GM18520 (cell line): ENCODE measurements around the gene TLCD4.
"Not testable (repeated sequence)": the region's sequence is repeated elsewhere in the genome, so short reads cannot be mapped to it uniquely, and the experiment has no call there.

Source experiments
- ATAC-seq: cut with Tn5 transposase; IDR thresholded peaks from one replicate; pipeline ENCODE4 v1.9.1; 2021; ENCODE audit not compliant: unreplicated experiment

TLCD4 gene, protein sequence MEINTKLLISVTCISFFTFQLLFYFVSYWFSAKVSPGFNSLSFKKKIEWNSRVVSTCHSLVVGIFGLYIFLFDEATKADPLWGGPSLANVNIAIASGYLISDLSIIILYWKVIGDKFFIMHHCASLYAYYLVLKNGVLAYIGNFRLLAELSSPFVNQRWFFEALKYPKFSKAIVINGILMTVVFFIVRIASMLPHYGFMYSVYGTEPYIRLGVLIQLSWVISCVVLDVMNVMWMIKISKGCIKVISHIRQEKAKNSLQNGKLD

DNA sequence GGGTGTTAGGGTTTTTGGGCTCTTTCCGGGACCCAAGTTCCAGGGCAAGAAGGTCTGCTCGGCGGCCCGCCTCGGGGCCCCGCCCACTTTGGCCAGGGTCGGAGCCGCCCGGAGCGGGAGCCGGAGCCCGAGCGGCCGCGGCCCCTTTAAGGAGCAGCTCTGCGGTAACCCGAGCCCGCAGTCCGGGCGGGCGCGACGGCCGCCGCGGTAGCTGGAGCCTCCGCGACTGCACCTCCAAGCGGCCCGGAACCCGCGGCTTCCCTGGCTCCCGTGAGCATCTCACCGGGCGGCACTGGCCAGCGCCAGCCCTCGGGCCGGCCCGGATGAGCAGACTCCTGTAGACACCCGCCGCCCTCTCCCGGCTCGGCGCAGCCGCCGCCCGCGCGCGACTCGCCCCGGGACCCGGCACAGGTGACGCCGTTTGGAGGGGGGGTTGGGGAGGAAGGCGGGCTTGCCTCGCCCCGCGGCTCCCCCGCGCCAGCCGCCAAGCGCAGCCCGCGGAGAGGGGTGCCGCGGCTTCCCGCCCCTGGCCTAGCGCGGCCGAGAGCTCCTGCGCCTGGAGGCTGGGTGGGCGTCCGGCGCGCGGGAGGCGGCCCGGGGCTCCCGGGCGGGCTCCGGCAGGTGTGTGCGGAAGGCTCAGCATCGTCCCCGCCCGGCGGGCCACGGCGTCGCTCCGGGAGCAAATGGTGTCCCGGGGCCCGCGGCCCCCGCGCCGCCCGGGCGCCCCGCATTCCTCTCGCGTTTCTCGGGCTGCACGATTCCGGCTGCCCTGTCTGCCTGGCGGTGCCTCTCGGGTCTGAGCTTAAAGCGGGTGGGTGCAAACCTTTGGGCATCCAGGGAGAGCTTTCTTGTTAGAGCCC lies at the start of gene TLCD4:
Gene TLCD4 (plus strand): TSS at position 149 of the 860 bp plus-strand sequence. CDS start 26,547 bp downstream, outside the sequence.
- ATAC-seq: no peak

DNA sequence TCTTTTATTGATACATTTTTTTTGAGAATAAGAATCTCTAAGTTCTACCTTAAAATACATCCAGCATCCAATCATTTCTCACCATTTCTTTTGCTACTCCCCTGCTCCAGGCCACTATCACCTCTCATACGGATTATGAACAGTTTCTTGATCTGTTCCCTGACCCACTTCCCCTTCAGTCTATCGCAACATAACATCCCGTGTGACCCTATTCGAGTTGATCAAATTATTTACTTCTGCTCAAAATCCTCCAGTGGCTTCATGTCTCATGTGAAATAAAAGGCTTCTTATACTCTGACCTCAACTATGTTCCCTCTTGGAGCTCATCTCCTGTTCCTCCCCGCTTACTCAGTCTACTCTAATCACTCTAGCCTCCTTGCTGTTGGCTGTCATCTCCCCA lies 49.6 kb upstream of the TLCD4 start:
- ATAC-seq: no peak

DNA sequence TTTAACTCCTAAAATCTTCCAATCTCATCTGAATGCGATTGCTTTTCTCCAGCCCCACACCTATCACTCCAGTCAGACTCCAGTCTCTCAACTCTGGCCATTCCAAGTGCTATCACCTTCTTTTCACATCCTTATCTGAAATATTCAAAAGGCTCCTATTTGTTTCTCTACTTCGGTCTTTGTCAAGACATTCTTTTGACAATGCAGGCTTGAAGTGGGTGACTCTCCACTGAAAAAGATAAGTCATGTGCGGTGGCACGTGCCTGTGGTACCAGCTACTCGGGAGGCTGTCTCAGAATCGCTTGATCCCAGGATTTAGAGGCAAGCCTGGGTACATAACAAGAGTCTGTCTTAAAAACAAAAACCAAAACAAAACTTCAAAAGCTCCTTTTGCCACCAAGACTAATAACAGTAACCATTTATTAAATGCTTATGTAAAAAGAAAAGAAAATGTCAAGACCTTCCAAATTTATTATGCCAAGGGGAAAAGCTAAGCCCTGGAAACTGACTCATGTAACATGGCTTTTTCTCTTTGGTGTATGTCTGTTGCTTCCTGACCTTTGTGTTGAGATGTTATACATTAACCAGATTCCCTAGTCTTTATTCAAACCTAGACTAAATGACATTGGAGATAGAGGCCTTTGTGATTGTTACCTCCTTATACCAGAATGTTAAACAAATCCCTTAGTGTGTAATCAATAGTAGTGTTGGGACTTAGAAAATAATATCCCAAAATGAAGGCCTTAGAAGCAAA lies 48.0 kb upstream of the TLCD4 start:
- no peak for ATAC-seq

DNA sequence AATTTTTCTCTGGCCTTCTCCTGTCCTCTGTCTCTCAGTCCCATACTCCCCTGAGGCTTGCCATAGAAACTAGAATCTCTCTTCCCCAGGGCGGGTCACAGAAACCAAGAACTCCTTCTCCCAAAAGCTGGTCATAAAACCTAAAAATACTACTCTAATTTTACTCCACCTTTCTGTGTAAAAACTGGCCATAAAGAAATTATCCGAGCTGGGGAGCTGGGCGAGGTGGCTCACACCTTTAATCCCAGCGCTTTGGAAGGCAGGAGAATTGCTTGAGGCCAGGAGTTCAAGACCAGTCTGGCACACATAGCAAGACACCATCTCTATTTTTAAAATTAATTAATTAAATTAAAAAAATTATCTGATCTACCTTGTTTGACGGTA lies 47.5 kb upstream of the TLCD4 start:
- ATAC-seq: no peak

DNA sequence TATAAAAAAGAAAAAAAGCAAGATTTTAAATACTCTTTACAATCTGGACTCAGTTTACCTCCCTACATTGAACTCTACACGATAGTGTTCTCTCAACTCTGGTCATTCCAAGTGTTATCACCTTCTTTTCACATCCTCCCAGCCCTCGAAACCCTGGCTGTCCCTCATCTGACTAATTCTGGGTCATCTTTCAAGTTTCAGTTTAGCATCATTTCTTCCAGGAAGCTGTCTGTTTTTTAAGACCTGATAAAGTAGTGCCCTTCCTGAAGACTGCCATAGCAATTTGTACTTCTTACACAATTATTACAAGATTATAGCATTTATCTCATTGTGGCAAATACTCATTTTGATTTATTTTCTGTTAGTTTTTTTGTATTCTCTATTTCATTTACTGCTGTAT lies 45.6 kb upstream of the TLCD4 start:
- no peak for ATAC-seq

DNA sequence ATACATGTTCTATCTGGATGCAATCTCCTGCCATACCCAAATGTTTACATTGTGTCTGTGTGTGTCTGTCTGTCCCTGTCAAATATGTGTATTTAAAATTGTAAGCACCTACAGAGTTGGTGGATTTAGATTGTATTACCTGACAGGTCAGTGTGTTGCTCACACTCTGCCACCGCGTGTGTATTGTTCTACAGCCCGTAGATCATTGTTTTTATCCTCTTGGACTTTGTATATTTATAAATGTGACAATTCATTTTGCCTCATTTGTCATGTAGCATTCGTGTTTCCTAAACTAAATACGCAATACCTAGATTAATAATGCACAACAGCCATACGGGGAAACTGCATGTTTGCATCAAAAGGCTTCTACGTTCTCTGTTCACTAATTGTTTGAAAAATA lies 45.0 kb upstream of the TLCD4 start:
- ATAC-seq: no peak

DNA sequence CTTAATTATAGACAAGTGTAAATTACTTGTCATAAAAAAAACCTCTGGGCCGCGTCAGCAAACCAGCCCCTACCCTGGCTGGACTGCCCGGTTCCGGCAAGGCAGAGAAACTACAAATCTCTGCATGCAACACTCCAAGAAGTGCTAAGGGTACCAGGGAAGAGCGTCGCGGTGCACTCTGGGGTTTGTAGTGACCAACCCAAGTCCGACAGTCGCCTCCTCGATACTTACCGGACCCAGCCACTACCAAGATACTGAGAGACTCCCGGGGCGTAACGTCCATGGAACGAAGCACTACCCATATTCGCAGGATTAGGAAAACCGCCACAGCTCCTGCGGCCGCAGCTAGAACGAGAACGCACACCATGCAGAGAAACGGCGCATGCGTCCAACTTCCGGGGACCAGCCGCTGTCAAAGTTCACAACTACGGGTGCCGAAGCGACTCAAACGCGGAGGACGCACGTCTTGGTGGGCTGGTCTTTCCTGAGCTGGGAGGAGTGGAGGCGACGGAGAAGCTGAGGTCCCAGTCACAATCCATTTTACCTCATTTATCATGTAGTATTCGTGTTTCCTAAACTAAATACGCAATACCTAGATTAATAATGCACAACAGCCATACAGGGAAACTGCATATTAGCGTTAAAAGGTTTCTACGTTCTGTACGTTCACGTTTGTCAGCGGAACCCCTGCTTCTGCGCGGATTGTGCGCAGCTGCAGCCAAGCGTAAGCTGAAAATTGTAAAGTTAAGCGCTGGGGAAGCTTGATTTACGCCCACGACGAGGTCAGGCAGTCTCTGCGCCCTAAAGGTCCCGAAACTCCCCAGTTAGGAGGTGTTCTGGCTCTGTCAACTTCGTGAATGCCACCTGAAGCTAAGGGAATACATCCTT lies 44.4 kb upstream of the TLCD4 start, which contains the start of gene ALG14:
Gene ALG14 (minus strand): TSS at position 420 of the 888 bp plus-strand sequence. CDS start 53 bp downstream, at position 367.
- peak; percentile 96 for ATAC-seq

DNA sequence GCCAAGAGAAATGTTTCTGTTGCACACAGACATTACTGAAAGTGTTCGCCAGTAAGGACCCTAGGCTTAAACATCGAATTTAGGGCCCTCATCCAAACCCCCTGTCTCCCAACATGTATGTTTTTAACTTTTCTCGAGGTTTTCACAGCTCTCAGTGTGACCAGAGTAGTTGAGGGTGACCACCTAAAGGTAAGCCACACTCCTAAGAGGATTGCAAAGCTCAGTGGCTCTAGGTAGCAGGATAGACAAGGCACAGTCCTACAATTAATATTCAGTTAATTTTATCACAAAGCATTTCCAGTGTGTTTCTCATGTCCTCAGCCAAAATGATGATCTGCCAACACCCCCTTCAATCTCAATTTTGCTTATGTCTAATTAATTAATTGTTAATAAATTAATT lies 43.7 kb upstream of the TLCD4 start:
- ATAC-seq: no peak

DNA sequence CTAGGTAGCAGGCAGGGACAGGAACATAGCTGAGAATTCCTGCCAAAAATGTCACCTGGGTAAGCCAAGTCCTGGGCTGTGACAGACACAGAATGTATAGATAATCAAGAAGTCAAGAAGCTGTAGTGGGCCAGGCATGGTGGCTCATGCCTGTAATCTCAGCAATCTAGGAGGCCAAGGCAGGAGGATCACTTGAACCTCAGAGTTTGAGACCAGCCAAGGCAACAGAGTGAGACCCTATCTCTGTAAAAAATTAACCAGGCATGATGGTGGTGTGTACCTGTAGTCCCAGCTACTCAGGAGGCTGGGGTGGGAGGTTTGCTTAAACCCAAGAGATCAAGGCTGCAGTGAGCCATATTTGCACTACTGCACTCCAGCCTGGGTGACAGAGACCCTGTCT lies 41.1 kb upstream of the TLCD4 start:
- no peak for ATAC-seq

DNA sequence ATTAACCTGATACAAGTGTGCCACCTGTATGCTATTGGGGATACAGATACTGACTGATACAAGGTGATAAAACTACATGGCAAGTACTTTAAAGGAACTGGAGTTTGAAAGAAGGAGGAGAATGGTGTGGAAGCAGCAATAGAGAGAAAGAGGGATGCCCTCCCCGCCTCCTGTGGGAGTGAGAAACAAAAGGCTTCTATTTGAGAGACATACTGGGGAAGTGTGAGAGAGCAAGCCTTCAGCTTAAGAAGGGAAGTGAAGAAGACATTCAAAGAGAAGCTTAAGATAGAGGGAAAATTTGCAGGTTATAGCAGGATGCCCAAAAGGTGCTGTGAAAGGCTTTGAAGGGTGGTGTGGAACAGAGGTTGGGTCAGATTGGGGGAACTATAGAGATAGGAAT lies 36.7 kb upstream of the TLCD4 start:
- no peak for ATAC-seq

DNA sequence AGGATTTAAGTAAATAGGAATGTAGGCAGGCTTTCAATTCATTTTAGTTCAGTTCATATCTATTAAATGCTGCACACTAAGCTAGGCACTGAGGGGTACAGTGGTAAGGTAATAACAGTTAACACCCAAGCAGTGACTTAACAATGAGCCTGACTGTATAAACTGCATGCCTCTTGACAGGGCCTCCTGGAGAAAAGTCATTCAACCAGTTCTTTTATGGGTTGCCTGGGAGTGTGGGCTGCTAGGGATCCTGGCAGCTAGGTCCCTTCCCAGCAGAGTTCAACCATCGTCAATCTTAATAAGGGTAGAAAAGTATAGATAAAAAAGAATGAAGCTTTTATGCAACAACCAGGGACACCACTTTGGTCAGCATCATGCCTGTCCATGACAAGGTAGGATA lies 36.3 kb upstream of the TLCD4 start:
- no peak for ATAC-seq

DNA sequence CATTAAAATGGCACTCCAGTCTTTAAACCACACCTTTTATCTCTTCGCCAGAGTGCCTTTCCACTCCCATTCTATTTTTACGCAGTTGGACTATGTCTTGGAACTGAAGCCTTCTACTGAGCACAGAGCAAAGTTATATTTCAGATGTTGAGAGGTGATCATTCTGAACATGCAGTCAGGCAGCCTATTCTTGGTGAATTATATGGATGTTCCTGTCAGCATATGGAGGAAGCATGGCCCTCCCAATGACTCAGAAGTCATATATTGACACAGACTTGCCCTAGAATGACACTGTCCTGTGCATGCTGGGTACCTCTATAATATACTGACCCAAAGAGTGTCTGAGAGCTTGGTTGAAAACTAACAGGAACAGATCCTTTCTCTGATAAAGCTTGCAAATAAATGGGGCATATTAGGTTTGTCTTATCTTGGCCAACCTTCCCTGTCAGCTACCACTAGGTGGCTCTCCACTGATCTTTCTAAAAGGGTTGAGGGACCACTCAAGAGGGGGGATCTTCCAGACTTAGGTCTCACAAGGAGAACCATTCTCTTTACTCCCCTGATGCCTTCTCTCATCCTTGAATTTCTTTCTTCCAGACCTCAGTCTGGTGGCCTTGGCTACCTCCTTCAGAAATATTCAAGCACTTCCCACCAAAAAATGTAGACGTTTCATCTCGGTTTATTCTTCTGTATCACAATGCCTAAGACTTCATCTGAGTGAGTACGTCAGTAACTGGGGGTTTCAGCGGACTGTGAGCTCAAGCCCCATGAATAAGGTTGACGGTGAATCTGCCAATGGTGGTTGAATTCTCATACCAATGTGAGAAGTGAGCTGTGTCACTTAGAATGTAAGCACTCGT lies 32.6 kb upstream of the TLCD4 start:
- peak; percentile 51 for ATAC-seq

DNA sequence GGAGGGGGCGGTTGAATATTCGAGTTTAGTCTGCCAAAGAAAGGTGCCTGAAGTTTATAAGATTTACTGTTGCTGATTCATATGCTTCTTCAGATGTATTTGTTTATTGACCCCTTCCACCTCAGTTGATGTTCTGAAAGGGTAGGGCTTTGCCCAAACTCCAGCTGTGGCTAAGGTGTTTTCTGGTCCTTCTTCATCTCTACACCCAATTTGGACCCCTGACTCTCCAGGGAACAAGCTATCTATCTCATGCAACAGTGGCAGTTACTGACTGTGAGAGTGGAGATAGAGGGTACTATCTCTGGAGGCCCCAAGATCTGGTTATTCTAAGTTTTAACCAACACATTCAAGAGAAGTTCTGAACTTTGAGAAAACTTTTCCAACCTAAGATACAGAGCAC lies 31.8 kb upstream of the TLCD4 start:
- ATAC-seq: no peak

DNA sequence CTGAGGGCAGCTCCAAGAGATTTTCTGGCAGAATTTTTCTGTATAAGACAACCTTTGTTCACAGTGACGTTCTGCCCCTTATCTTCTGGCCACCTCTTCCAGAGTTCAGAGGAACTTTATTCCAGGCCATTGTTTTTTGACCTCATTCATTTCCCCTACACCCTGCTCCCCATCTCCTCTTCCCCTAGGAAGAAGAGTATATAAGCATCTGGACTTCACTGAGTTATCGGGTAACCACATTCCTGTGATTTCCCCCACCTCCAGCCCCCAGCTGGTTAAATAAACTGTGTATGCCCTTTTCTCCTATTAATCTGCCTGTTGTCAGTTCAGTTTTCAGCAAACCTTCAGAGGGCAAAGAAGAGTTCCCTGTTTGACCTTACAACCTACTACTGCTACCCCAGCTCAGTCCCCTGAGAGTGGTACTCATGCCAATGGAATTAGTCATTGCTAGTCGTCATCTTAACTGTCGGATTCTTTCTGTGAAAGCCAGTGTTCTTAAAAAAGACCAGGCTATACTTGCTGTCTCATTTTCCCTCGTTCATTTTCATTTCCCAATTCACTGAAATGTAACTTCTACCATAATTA lies 30.1 kb upstream of the TLCD4 start:
- peak; percentile 75 for ATAC-seq

DNA sequence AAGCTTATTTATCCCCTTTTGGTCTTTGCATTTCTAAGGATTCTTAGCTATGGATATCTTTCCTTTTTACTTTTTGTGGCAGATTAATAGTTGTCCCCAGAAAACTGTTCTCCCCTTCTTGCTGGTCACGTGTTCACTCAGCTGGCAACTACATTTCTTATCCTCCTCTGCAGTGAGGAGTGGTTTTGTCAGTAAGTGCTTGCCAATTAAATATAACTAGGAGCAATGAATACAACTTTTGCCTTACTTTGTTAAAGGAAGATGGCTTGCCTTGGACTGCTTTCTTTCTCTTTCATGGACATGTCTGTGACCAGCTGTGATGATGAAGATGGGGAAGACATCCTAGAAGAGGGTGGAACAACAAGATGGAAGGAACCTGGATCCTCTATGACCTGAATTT lies 28.9 kb upstream of the TLCD4 start:
- no peak for ATAC-seq

DNA sequence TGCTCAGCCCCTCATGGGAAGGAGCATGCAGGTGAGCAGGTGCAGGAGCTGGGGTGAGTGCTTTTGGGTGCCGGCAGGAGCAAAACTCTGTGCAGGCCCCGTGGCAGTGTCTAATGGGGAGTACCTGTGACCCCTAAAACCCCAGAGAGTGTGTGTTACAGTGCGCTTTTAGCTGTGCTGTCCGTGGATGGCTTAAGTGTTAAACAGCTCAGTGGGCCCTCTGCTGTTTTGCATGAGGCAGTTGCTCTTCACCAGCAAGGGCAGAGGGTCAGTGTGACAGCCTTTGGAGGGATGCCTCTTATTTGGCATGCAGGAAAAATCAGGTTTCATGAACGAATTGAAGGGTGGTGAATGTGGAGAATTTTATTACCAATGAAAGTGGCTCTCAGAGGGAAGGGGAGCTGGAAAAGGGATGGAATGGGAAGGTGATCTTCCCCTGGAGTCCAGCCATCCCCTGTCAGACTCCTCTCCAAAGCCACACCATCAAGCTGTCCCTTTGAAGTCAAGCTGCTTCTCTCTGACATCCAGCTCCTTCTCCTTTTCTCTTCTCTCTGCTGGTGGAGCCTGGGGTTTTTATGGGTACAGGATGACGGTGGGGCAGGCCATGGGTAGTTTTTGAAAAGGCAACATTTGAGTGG lies 27.4 kb upstream of the TLCD4 start:
- no peak for ATAC-seq

DNA sequence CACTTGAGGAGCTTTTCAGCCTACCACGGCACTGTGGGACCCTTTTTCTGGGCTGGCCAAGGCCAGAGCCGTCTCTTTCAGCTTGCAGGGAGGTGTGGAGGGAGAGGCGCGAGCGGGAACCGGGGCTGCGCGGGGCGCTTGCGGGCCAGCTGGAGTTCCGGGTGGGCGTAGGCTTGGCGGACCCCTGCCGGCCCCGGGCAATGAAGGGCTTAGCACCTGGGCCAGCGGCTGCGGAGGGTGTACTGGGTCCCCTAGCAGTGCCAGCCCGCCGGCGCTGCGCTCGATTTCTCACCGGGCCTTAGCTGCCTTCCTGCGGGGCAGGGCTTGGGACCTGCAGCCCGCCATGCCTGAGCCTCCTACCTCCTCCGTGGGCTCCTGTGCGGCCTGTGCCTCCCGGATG lies 25.9 kb upstream of the TLCD4 start:
- ATAC-seq: not testable (repeated sequence)

DNA sequence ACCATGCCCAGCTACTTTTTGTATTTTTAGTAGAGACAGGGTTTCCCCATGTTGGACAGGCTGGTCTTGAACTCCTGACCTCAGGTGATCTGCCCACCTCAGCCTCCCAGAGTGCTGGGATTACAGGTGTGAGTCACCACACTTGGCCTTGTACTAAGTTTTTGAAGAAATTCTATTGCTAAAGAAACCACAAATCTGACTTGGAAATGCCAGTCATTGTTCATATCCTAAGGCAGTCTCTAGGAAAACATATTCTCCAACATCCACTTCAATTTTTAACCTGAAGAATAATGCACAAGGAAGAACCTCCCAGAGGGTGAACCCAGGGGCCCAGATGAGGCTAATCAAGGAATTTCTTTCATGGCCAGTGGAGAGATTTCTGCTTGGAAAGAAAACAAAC lies 24.3 kb upstream of the TLCD4 start:
- ATAC-seq: not testable (repeated sequence)

DNA sequence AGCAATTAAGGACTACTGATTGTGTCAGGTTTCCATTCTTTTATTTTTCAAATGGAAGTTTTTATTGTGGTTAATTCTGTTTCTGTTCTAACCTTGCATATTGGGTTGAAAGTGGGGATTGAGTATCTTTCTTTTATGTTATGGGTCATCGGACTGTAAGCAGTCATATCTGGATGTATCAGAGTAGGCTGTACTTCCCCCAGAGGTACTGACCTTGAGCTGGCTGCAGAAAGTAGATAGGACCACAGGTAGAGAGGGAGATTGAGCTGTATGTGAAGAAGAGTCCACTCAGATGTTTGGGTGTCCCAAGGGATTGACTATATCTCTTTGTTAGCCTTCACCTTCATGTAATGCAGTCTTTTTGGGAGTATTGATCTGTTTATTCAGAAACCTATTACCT lies 23.9 kb upstream of the TLCD4 start:
- ATAC-seq: no peak
